ENCODE data around the gene CIAO2A.

The CIAO2A gene

GRCh38 chr15:64029633-64030032, 64.0 kb downstream of the CIAO2A start:
- Histone ChIP-seq H3K9me3 (replicated peaks; ENCODE audit: insufficient read depth, low read length) (no peaks in the 10 kb centered on the region), H3K27ac (ENCODE audit: low read length) (no peak overlapping the region), H3K79me2 (ENCODE audit: low read length) (no peaks in the 10 kb centered on the region), H3K4me3 (ENCODE audit: low read length) (no peak overlapping the region), H3K9me2 (replicated peaks; ENCODE audit: insufficient read depth, low read length) (no peaks in the 10 kb centered on the region), H3K9ac (ENCODE audit: low read length) (no peak overlapping the region), H2AFZ (ENCODE audit: low read length) (no peak overlapping the region), H3K36me3 (replicated peaks; ENCODE audit: insufficient read depth, low read length) (no peaks in the 10 kb centered on the region), H4K20me1 (ENCODE audit: insufficient read depth, low read length) (no peaks in the 10 kb centered on the region), H3K27me3 (replicated peaks; ENCODE audit: insufficient read depth, low read length) (no peaks in the 10 kb centered on the region), H3F3A (ENCODE audit: insufficient read depth, low read length) (no peaks in the 10 kb centered on the region), H3K4me2 (ENCODE audit: low read depth, low read length) (no peak overlapping the region), H3K4me1 (ENCODE audit: low read length) (no peaks in the 10 kb centered on the region)
- DNase-seq: no peak
- TF ChIP-seq, protein P1, sequence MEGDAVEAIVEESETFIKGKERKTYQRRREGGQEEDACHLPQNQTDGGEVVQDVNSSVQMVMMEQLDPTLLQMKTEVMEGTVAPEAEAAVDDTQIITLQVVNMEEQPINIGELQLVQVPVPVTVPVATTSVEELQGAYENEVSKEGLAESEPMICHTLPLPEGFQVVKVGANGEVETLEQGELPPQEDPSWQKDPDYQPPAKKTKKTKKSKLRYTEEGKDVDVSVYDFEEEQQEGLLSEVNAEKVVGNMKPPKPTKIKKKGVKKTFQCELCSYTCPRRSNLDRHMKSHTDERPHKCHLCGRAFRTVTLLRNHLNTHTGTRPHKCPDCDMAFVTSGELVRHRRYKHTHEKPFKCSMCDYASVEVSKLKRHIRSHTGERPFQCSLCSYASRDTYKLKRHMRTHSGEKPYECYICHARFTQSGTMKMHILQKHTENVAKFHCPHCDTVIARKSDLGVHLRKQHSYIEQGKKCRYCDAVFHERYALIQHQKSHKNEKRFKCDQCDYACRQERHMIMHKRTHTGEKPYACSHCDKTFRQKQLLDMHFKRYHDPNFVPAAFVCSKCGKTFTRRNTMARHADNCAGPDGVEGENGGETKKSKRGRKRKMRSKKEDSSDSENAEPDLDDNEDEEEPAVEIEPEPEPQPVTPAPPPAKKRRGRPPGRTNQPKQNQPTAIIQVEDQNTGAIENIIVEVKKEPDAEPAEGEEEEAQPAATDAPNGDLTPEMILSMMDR (IDR thresholded peaks at IDR 0.05; ENCODE audit: low read length): no peak
- TF ChIP-seq EZH2phosphoT487 (IDR thresholded peaks at IDR 0.05; ENCODE audit: low read length) (no peak), EZH2 (optimal IDR thresholded peaks at IDR 0.05; ENCODE audit: low read depth, low read length) (no peak)

DNA sequence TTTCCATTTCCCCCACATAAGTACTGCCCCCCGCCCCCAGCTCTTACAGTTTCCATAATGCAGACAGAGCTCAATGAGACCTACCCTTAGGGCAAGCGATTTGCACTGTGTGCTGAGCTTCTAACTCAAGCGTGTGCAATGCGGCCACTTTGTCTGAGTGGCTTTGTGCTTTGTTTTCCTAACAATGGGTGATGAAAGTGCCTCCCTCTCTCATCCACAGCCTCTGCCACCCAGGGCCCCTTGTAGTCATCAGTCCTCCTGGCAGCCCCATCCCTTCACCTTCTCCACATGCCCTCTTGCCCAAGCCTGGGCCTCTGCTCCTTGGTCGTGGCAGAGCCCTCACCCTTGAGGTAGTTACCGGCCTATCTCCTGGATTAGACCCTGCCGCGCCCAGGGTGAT, 64.5 kb downstream of the CIAO2A start:
- Histone ChIP-seq H3K9me3 (replicated peaks; ENCODE audit: insufficient read depth, low read length) (no peaks in the 10 kb centered on the region), H3K27me3 (replicated peaks; ENCODE audit: insufficient read depth, low read length) (no peaks in the 10 kb centered on the region), H3K4me3 (ENCODE audit: low read length) (no peak overlapping the region), H3K9me2 (replicated peaks; ENCODE audit: insufficient read depth, low read length) (no peaks in the 10 kb centered on the region), H3K36me3 (replicated peaks; ENCODE audit: insufficient read depth, low read length) (no peaks in the 10 kb centered on the region), H3K27ac (ENCODE audit: low read length) (no peak overlapping the region), H3K9ac (ENCODE audit: low read length) (no peak overlapping the region), H4K20me1 (ENCODE audit: insufficient read depth, low read length) (no peaks in the 10 kb centered on the region), H3F3A (ENCODE audit: insufficient read depth, low read length) (no peaks in the 10 kb centered on the region), H2AFZ (ENCODE audit: low read length) (no peak overlapping the region), H3K4me1 (ENCODE audit: low read length) (no peaks in the 10 kb centered on the region), H3K79me2 (ENCODE audit: low read length) (no peaks in the 10 kb centered on the region), H3K4me2 (ENCODE audit: low read depth, low read length) (no peak overlapping the region)
- TF ChIP-seq, protein P1 (IDR thresholded peaks at IDR 0.05; ENCODE audit: low read length): no peak
- TF ChIP-seq EZH2 (optimal IDR thresholded peaks at IDR 0.05; ENCODE audit: low read depth, low read length): no peak
- no peak for TF ChIP-seq EZH2phosphoT487 (IDR thresholded peaks at IDR 0.05; ENCODE audit: low read length)
- no peak for DNase-seq

GRCh38 chr15:64026591-64026990, 67.0 kb downstream of the CIAO2A start:
- Histone ChIP-seq H3K27ac (ENCODE audit: low read length) (no peak overlapping the region), H3K4me2 (ENCODE audit: low read depth, low read length) (no peak overlapping the region), H3K9me3 (replicated peaks; ENCODE audit: insufficient read depth, low read length) (no peaks in the 10 kb centered on the region), H3K79me2 (ENCODE audit: low read length) (no peaks in the 10 kb centered on the region), H4K20me1 (ENCODE audit: insufficient read depth, low read length) (no peaks in the 10 kb centered on the region), H3K36me3 (replicated peaks; ENCODE audit: insufficient read depth, low read length) (no peaks in the 10 kb centered on the region), H3K4me3 (ENCODE audit: low read length) (no peak overlapping the region), H3K9me2 (replicated peaks; ENCODE audit: insufficient read depth, low read length) (no peaks in the 10 kb centered on the region), H2AFZ (ENCODE audit: low read length) (no peak overlapping the region), H3K27me3 (replicated peaks; ENCODE audit: insufficient read depth, low read length) (no peaks in the 10 kb centered on the region), H3K4me1 (ENCODE audit: low read length) (no peaks in the 10 kb centered on the region), H3F3A (ENCODE audit: insufficient read depth, low read length) (no peaks in the 10 kb centered on the region), H3K9ac (ENCODE audit: low read length) (no peak overlapping the region)
- no peak for TF ChIP-seq EZH2phosphoT487 (IDR thresholded peaks at IDR 0.05; ENCODE audit: low read length)
- no peak for DNase-seq

DNA sequence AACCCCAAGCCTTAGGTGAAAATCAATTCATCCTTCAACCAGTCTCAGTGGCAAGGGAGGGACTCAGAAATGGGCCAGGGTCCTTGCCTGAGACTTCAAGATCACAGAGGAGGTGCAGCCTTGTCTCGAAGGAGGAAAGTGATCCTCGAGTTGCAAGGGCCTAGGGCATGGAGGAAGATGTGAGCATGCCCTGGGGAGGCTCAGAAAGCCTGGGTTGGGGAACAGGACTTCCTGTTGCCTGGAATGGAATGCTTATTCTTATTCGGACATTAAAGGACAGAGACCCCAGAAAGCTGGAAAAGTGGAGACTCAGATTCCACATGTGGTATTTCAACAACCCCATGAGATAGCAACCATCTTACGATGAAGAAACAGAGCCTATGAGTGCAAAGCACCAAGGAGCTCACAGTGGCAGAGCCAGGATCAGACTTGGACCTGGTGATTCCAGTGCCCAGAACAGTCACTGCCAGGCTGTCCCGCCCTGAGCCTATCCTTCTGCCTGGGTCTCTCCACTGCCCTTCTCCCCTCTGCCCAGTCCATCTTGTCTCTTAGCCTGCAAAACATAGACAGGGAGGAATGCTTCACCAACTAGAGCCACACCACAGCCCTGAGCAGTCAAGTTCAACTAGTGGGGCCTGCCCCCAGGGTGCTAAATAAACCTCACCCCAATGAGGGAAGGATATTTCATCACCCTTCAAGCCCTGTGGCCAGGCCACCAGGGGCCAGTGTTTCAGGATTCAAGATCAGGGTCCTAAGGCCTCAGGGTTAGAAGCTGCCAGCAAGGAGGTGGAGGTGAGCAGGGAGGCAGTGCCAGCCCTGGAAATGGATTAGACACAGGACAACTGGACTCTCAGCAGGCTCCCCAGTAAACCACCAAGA, 69.2 kb downstream of the CIAO2A start:
- no peak overlapping the region for H2AFZ ChIP-seq (ENCODE audit: low read length)
- no peak overlapping the region for H3K4me3 ChIP-seq (ENCODE audit: low read length)
- no peak overlapping the region for H3K4me2 ChIP-seq (ENCODE audit: low read depth, low read length)
- H3K27ac ChIP-seq (ENCODE audit: low read length): no peak overlapping the region
- H3K79me2 ChIP-seq (ENCODE audit: low read length): no peaks in the 10 kb centered on the region
- no peaks in the 10 kb centered on the region for H3K36me3 ChIP-seq (replicated peaks; ENCODE audit: insufficient read depth, low read length)
- no peaks in the 10 kb centered on the region for H3F3A ChIP-seq (ENCODE audit: insufficient read depth, low read length)
- H4K20me1 ChIP-seq (ENCODE audit: insufficient read depth, low read length): no peaks in the 10 kb centered on the region
- DNase-seq: no peak
- TF ChIP-seq, protein P1 (IDR thresholded peaks at IDR 0.05; ENCODE audit: low read length): no peak
- TF ChIP-seq EZH2 (optimal IDR thresholded peaks at IDR 0.05; ENCODE audit: low read depth, low read length): no peak
- H3K9me2 ChIP-seq (replicated peaks; ENCODE audit: insufficient read depth, low read length): no peaks in the 10 kb centered on the region
- H3K27me3 ChIP-seq (replicated peaks; ENCODE audit: insufficient read depth, low read length): no peaks in the 10 kb centered on the region
- H3K4me1 ChIP-seq (ENCODE audit: low read length): no peaks in the 10 kb centered on the region
- no peaks in the 10 kb centered on the region for H3K9me3 ChIP-seq (replicated peaks; ENCODE audit: insufficient read depth, low read length)
- no peak overlapping the region for H3K9ac ChIP-seq (ENCODE audit: low read length)

All from MM.1S (cell line).